DOHH2 (cell line): Measurements from ENCODE around the gene HOXC12.

ENCODE experiments used
- EZH2phosphoT487 ChIP-seq: fragments of 200-600 bp; sonication (generic); IDR thresholded peaks from 2 replicates; pipeline ENCODE4 v1.6.1; 2017; ENCODE audit warnings: borderline replicate concordance, mild to moderate bottlenecking, antibody characterized with exemption, low read length, moderate library complexity, mixed read lengths
- TF ChIP-seq, protein P1 (sequence below): fragments of 200-600 bp; sonication (generic); IDR thresholded peaks from one replicate; pipeline ENCODE4 v1.5.1; 2014; ENCODE audit warnings: antibody characterized with exemption, mild to moderate bottlenecking, low read depth, low read length; ENCODE audit not compliant: poor library complexity, severe bottlenecking

GRCh38 chr12:53963005-53963404, 8.3 kb downstream of the HOXC12 start:
- TF ChIP-seq, protein P1, sequence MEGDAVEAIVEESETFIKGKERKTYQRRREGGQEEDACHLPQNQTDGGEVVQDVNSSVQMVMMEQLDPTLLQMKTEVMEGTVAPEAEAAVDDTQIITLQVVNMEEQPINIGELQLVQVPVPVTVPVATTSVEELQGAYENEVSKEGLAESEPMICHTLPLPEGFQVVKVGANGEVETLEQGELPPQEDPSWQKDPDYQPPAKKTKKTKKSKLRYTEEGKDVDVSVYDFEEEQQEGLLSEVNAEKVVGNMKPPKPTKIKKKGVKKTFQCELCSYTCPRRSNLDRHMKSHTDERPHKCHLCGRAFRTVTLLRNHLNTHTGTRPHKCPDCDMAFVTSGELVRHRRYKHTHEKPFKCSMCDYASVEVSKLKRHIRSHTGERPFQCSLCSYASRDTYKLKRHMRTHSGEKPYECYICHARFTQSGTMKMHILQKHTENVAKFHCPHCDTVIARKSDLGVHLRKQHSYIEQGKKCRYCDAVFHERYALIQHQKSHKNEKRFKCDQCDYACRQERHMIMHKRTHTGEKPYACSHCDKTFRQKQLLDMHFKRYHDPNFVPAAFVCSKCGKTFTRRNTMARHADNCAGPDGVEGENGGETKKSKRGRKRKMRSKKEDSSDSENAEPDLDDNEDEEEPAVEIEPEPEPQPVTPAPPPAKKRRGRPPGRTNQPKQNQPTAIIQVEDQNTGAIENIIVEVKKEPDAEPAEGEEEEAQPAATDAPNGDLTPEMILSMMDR = no peak
- no peak for TF ChIP-seq EZH2phosphoT487
